OCI-LY1 (cell line): ENCODE results near the gene IRS1.

Experiments used
- H2AFZ ChIP-seq: fragments of 200-600 bp; sonication (generic), shearing (Covaris generic); 2 replicates; pipeline ENCODE4 v1.6.0; 2014; ENCODE audit warnings: antibody characterized with exemption, mild to moderate bottlenecking, low read length
- H3F3A ChIP-seq: fragments of 200-600 bp; sonication (generic), shearing (Covaris generic); 2 replicates; pipeline ENCODE4 v1.6.0; 2014; ENCODE audit warnings: mild to moderate bottlenecking, antibody characterized with exemption, low read length, moderate library complexity; ENCODE audit not compliant: insufficient read depth
- H3K27ac ChIP-seq: fragments of 200-600 bp; sonication (generic); 2 replicates; pipeline ENCODE4 v1.5.1; 2014; ENCODE audit warnings: low read length, mixed run types, mild to moderate bottlenecking, low read depth; ENCODE audit not compliant: poor library complexity, severe bottlenecking
- H3K27me3 ChIP-seq: fragments of 200-600 bp; sonication (generic); 2 replicates; pipeline ENCODE4 v1.6.0; 2014; ENCODE audit warnings: antibody characterized with exemption, mild to moderate bottlenecking, low read length, moderate library complexity; ENCODE audit not compliant: insufficient read depth
- H3K36me3 ChIP-seq: fragments of 200-600 bp; sonication (generic); 2 replicates; pipeline ENCODE4 v1.6.1; 2014; ENCODE audit warnings: mild to moderate bottlenecking, antibody characterized with exemption, low read length, moderate library complexity, mixed read lengths; ENCODE audit not compliant: insufficient read depth
- H3K4me1 ChIP-seq: fragments of 200-600 bp; sonication (generic); 2 replicates; pipeline ENCODE4 v1.5.1; 2014; ENCODE audit warnings: mild to moderate bottlenecking, low read length, moderate library complexity; ENCODE audit not compliant: insufficient read depth, severe bottlenecking
- H3K4me2 ChIP-seq: fragments of 200-600 bp; sonication (generic), shearing (Covaris generic); 2 replicates; pipeline ENCODE4 v1.6.1; 2014; ENCODE audit warnings: low read length
- H3K4me3 ChIP-seq: fragments of 200-600 bp; sonication (generic); 2 replicates; pipeline ENCODE4 v1.5.1; 2014; ENCODE audit warnings: low read length, low read depth, mild to moderate bottlenecking, mixed read lengths; ENCODE audit not compliant: poor library complexity, severe bottlenecking
- H3K79me2 ChIP-seq: fragments of 200-600 bp; shearing (Covaris generic); 2 replicates; pipeline ENCODE4 v1.6.1; 2016; ENCODE audit warnings: mixed run types, low read length, mixed read lengths; ENCODE audit not compliant: insufficient read depth
- H3K9ac ChIP-seq: fragments of 200-600 bp; sonication (generic), shearing (Covaris generic); 2 replicates; pipeline ENCODE4 v1.6.1; 2014; ENCODE audit warnings: mild to moderate bottlenecking, low read length, mixed read lengths
- H3K9me2 ChIP-seq: fragments of 200-600 bp; sonication (generic), shearing (Covaris generic); 2 replicates; pipeline ENCODE4 v1.6.1; 2014; ENCODE audit warnings: low read depth, mild to moderate bottlenecking, low read length, mixed read lengths
- H3K9me3 ChIP-seq: fragments of 200-600 bp; shearing (Covaris generic); 2 replicates; pipeline ENCODE4 v1.6.1; 2014; ENCODE audit warnings: low read length, mixed read lengths
- H4K20me1 ChIP-seq: fragments of 200-600 bp; sonication (generic), shearing (Covaris generic); 2 replicates; pipeline ENCODE4 v1.6.0; 2016; ENCODE audit warnings: mild to moderate bottlenecking, low read length; ENCODE audit not compliant: insufficient read depth
- EZH2 ChIP-seq: fragments of 200-600 bp; sonication (generic), shearing (Covaris generic); IDR thresholded peaks from 2 replicates; pipeline ENCODE4 v1.8.0; 2017; ENCODE audit warnings: borderline replicate concordance, mixed run types, mild to moderate bottlenecking, antibody characterized with exemption, low read length, moderate library complexity, mixed read lengths
- TF ChIP-seq, protein P1 (sequence below): fragments of 200-600 bp; sonication (generic), shearing (Covaris generic); IDR thresholded peaks from 2 replicates; pipeline ENCODE4 v1.5.1; 2017; ENCODE audit warnings: mild to moderate bottlenecking, antibody characterized with exemption, low read length, moderate library complexity, mixed read lengths

IRS1 gene

DNA sequence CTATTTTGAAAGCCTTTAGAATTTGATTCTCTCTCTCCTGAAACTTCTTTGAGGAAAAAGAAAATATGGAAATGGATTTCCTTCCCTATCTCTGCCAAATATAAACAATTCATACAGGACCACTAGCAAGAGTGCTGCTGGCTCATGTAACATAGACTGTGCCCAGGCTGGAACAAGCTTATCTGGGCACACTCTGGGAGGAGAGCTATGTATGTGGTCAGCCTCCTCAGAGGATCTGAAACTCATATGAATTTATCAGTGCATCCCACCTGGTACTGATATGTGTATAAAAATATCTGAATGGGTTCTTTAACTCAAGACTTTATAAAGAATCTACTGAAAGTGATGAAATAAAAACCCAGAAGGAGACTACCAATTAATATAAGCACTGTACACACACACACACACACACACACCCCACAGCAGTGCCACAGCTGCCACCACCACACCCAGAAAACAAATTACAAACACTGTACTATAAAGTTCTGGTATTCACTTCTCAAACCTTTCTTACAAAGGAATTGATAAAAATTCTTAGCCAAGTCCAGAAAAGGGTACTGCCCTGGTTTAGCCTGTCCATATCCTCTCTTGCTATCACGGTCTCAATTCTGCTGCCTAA lies 115.6 kb downstream of the IRS1 start:
- TF ChIP-seq, protein P1, sequence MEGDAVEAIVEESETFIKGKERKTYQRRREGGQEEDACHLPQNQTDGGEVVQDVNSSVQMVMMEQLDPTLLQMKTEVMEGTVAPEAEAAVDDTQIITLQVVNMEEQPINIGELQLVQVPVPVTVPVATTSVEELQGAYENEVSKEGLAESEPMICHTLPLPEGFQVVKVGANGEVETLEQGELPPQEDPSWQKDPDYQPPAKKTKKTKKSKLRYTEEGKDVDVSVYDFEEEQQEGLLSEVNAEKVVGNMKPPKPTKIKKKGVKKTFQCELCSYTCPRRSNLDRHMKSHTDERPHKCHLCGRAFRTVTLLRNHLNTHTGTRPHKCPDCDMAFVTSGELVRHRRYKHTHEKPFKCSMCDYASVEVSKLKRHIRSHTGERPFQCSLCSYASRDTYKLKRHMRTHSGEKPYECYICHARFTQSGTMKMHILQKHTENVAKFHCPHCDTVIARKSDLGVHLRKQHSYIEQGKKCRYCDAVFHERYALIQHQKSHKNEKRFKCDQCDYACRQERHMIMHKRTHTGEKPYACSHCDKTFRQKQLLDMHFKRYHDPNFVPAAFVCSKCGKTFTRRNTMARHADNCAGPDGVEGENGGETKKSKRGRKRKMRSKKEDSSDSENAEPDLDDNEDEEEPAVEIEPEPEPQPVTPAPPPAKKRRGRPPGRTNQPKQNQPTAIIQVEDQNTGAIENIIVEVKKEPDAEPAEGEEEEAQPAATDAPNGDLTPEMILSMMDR, result no peak
- no peak for TF ChIP-seq EZH2
- Histone ChIP-seq H3F3A (no peaks in the 10 kb centered on the region), H3K36me3 (no peaks in the 10 kb centered on the region), H3K27me3 (peaks cover 3% of the 10 kb centered on the region; the same call in 1 of the 2 replicates), H3K4me2 (no peak overlapping the region), H3K79me2 (no peaks in the 10 kb centered on the region), H3K9me3 (no peaks in the 10 kb centered on the region), H3K4me1 (no peaks in the 10 kb centered on the region), H2AFZ (no peak overlapping the region), H3K4me3 (no peak overlapping the region), H3K9ac (no peak overlapping the region), H3K9me2 (no peaks in the 10 kb centered on the region), H3K27ac (no peak overlapping the region), H4K20me1 (no peaks in the 10 kb centered on the region)

DNA sequence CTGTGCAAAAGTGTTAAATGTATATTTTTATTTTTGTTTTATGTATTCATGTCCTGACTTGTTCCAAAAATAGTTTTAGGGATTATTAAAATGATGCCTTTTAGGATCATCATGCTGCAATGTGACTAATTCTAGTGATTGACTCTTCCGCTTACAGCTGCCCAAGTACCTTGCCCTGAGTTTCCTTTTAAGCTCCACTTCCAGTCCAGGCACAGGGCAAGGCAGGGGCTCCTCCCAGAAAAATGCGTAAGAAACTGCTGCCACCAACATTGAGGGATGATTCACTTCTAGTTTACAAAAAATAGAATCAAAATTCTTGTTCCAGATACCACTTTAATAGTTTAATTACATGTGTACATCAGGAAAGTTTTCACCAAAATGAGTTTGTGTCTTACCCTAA lies 116.4 kb downstream of the IRS1 start:
- H3K4me3 ChIP-seq, result no peak overlapping the region

More for the DNA sequence above, 116.4 kb downstream of the IRS1 start:
- Histone ChIP-seq H3K36me3 (no peaks in the 10 kb centered on the region), H3K4me2 (no peak overlapping the region), H3K9ac (no peak overlapping the region), H3K79me2 (no peaks in the 10 kb centered on the region), H3F3A (no peaks in the 10 kb centered on the region), H3K27ac (no peak overlapping the region), H4K20me1 (no peaks in the 10 kb centered on the region), H2AFZ (no peak overlapping the region), H3K9me2 (no peaks in the 10 kb centered on the region), H3K9me3 (no peaks in the 10 kb centered on the region), H3K4me1 (no peaks in the 10 kb centered on the region), H3K27me3 (peaks cover 3% of the 10 kb centered on the region; the same call in 1 of the 2 replicates)
- no peak for TF ChIP-seq EZH2
- TF ChIP-seq, protein P1, result no peak
